HG03432 (cell line): Measurements from ENCODE around the gene PLOD3.

Experiments used
- ATAC-seq: cut with Tn5 transposase; IDR thresholded peaks from one replicate; pipeline ENCODE4 v1.9.1; 2021; ENCODE audit warnings: mild to moderate bottlenecking, moderate library complexity; ENCODE audit not compliant: unreplicated experiment

Gene PLOD3

GRCh38 chr7:101186194-101186593 lies 31.2 kb downstream of the PLOD3 start:
- no peak for ATAC-seq

GRCh38 chr7:101185258-101185839 lies 32.0 kb downstream of the PLOD3 start:
- ATAC-seq = no peak

- no peak for ATAC-seq
Measured at GRCh38 chr7:101180130-101180755, 37.1 kb downstream of the PLOD3 start, which contains the start of gene NAT16. Gene NAT16, minus strand, starts transcription at chr7:101180293. Its CDS starts 5,486 bp downstream, at chr7:101174807.

GRCh38 chr7:101179713-101180112 lies 37.7 kb downstream of the PLOD3 start:
- no peak for ATAC-seq

- ATAC-seq = no peak
Measured at GRCh38 chr7:101179117-101179516, 38.3 kb downstream of the PLOD3 start.

GRCh38 chr7:101177644-101178043 lies 39.7 kb downstream of the PLOD3 start:
- no peak for ATAC-seq

- no peak for ATAC-seq
Measured at GRCh38 chr7:101175664-101176063, 41.7 kb downstream of the PLOD3 start.

- ATAC-seq = no peak
Measured at GRCh38 chr7:101174322-101174854, 43.0 kb downstream of the PLOD3 start.

- ATAC-seq = no peak
Measured at GRCh38 chr7:101173752-101174244, 43.6 kb downstream of the PLOD3 start.

- no peak for ATAC-seq
Measured at GRCh38 chr7:101172854-101173751, 44.3 kb downstream of the PLOD3 start.

- no peak for ATAC-seq
Measured at GRCh38 chr7:101172005-101172853, 45.2 kb downstream of the PLOD3 start.

GRCh38 chr7:101171442-101171837 lies 45.9 kb downstream of the PLOD3 start:
- no peak for ATAC-seq

- ATAC-seq = no peak
Measured at GRCh38 chr7:101170617-101171441, 46.6 kb downstream of the PLOD3 start.

GRCh38 chr7:101169838-101170551 lies 47.4 kb downstream of the PLOD3 start:
- ATAC-seq = no peak

GRCh38 chr7:101169110-101169837 lies 48.1 kb downstream of the PLOD3 start:
- no peak for ATAC-seq

GRCh38 chr7:101168412-101169049 lies 48.9 kb downstream of the PLOD3 start:
- ATAC-seq = no peak

- ATAC-seq = no peak
Measured at GRCh38 chr7:101167645-101168411, 49.6 kb downstream of the PLOD3 start.
